Measurements from ENCODE around the gene CNTNAP2. TPM values are rescaled to one million over a fixed set of nuclear protein-coding genes. Genes with fewer than 3 reads are reported as not detected.

Gene CNTNAP2
- total and polyA plus RNA-seq, 9 of the 15 experiments (the other 6 are each of a cell fraction or from before 2014, with no cell fraction given), result 0.04 to 0.62 (median 0.09) TPM; not detected in 4

DNA sequence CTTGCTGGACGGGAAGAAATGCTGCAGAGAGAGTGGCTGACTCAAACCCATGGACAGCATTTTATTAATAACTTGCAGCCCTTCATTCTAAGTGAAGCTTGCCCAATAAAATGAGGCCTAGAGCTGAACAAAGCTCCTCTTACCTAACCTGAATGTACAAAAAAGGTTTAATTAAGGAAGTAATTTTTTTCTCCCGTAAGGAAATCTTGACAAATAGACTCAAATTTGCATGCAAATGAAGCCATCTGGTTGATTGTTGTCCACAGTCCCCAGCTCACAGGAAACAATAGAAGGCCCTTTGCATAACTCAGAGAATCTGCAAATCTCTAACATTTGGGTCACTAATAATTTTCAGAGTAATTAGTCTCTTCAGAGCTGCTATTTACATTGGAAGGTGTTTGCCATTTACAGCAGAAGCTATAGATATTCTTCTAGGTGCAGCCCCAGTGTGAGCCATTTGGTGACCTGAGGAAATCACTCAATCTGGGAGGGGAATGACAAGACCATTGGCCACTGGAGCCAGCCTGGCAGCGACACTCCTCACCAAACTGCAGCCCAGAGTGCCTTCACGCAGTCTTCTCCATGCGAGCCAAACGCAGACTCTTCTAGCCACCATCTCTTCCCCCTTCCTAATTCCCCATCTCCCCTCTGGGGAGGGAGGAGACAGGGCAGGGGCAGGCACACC is 1991.0 kb downstream of the CNTNAP2 start (continued):
- TF ChIP-seq, protein P1, sequence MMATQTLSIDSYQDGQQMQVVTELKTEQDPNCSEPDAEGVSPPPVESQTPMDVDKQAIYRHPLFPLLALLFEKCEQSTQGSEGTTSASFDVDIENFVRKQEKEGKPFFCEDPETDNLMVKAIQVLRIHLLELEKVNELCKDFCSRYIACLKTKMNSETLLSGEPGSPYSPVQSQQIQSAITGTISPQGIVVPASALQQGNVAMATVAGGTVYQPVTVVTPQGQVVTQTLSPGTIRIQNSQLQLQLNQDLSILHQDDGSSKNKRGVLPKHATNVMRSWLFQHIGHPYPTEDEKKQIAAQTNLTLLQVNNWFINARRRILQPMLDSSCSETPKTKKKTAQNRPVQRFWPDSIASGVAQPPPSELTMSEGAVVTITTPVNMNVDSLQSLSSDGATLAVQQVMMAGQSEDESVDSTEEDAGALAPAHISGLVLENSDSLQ (IDR thresholded peaks at IDR 0.05), result no peak
- TF ChIP-seq, protein P2, sequence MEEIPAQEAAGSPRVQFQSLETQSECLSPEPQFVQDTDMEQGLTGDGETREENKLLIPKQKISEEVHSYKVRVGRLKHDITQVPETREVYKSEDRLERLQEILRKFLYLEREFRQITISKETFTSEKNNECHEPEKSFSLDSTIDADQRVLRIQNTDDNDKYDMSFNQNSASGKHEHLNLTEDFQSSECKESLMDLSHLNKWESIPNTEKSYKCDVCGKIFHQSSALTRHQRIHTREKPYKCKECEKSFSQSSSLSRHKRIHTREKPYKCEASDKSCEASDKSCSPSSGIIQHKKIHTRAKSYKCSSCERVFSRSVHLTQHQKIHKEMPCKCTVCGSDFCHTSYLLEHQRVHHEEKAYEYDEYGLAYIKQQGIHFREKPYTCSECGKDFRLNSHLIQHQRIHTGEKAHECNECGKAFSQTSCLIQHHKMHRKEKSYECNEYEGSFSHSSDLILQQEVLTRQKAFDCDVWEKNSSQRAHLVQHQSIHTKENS (CRISPR knock-in tag; IDR thresholded peaks at IDR 0.05), result no peak
- TF ChIP-seq ZNF444 (CRISPR knock-in tag; IDR thresholded peaks at IDR 0.05), result no peak

DNA sequence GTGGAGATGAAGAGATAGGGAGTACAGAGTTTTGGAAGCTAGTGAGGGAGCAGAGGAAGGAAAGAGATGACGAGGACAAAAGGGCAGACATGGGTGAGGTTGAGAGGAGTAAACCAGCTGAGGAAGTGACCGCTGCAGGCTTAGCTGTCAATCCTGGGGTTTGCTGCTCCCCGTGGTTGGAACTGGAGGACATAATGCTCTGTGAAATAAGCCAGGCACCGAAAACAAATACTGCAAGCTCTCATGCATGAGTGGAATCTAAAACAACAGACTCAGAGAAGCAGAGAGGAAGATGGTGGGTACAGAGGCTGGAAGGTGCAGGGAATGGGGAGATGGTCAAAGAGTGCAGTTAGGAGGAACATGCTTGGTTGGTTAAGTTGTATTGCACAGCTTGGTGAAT is 1991.8 kb downstream of the CNTNAP2 start:
- Histone ChIP-seq H3K27me3 (ENCODE audit: control insufficient read depth in 2 of 2, insufficient read depth in 2 of 2, low read length in 2 of 2) (0 out of 5 replicates have a peak, but pooled peaks cover 0 to 4% of the 10 kb centered on the region in 2 experiments), H4K20me1 (replicated peaks; ENCODE audit: control insufficient read depth, insufficient read depth, low read length) (no peaks in the 10 kb centered on the region), H3K4me3 (no peak overlapping the region), H3K79me2 (ENCODE audit: control insufficient read depth, insufficient read depth, low read length) (no peaks in the 10 kb centered on the region), H3K9me1 (ENCODE audit: control insufficient read depth, insufficient read depth, low read length) (no peaks in the 10 kb centered on the region), H3K36me3 (ENCODE audit: control insufficient read depth, insufficient read depth, low read length) (no peaks in the 10 kb centered on the region), H3K4me2 (ENCODE audit: insufficient read depth, low read length) (no peak overlapping the region), H3K9ac (ENCODE audit: insufficient read depth in 1 of 2, low read depth in 2 of 2, low read length in 2 of 2) (no peak overlapping the region), H2AFZ (ENCODE audit: low read depth, low read length) (no peak overlapping the region), H3K9me3 (replicated peaks; ENCODE audit: control insufficient read depth, insufficient read depth, low read depth, low read length) (no peaks in the 10 kb centered on the region), H3K27ac (ENCODE audit: extremely low read depth, low read depth, low read length) (no peak overlapping the region), H3K4me1 (replicated peaks in 1 of 2; ENCODE audit: control insufficient read depth in 2 of 2, insufficient read depth in 2 of 2, low read length in 2 of 2) (no peaks in the 10 kb centered on the region)
- CTCF ChIA-PET (ENCODE audit: low intra/inter-chr PET ratio), result no interaction called here
- FAIRE-seq (no peak), DNase-seq (ENCODE audit: extremely low read depth in 1 of 4, low spot score in 3 of 4) (no peak), ATAC-seq (no peak)
- in situ Hi-C loops (cut with MboI) (no loop called here), intact Hi-C loops (cut with micrococcal nuclease) (no loop called here)
- POLR2A ChIA-PET, result interaction anchor here (0.8 to 1.0 kb wide), 2 partner anchors 16 to 134 kb away, joined by 3 to 4 read pairs; no protein-coding TSS in a partner anchor
- TF ChIP-seq ZNF121 (CRISPR knock-in tag; conservative IDR thresholded peaks at IDR 0.05), result no peak
- BruUV-seq (replicated peaks), result no TSS peak
- WGBS (ENCODE audit: insufficient coverage, low coverage, missing lambda C conversion rate), result 0% methylated on average over 4 of the region's 4 CpGs
